ENCODE results near the gene ULBP1. TPM values are rescaled to one million over a fixed set of nuclear protein-coding genes. Genes with fewer than 3 reads are reported as not detected.
"Not testable (repeated sequence)": the region's sequence is repeated elsewhere in the genome, so short reads cannot be mapped to it uniquely, and the experiment has no call there.

Gene ULBP1
- total RNA-seq, 1 donor: 1.7 TPM

GRCh38 chr6:149960488-149960887, 3.3 kb upstream of the ULBP1 start:
- H3K4me3 ChIP-seq (ENCODE audit: low read depth, low read length): no peak overlapping the region
- no peak for DNase-seq (ENCODE audit: low read depth)
- TF ChIP-seq CTCF (IDR thresholded peaks at IDR 0.05; ENCODE audit: insufficient read depth, low read length): no peak

- no peak for DNase-seq (ENCODE audit: low read depth)
These were observed 1.9 kb upstream of the ULBP1 start for GRCh38 chr6:149961728-149962425.

GRCh38 chr6:149962461-149963211, 1.1 kb upstream of the ULBP1 start:
- no peak overlapping the region for H3K4me3 ChIP-seq (ENCODE audit: low read depth, low read length)
- no peak for DNase-seq (ENCODE audit: low read depth)
- TF ChIP-seq CTCF (IDR thresholded peaks at IDR 0.05; ENCODE audit: insufficient read depth, low read length): no peak

More at GRCh38 chr6:149961728-149962425, 1.9 kb upstream of the ULBP1 start:
- no peak overlapping the region for H3K4me3 ChIP-seq (ENCODE audit: low read depth, low read length)
- TF ChIP-seq CTCF (IDR thresholded peaks at IDR 0.05; ENCODE audit: insufficient read depth, low read length): peak; percentile 7

GRCh38 chr6:149963212-149963461, 606 bp upstream of the ULBP1 start:
- no peak overlapping the region for H3K4me3 ChIP-seq (ENCODE audit: low read depth, low read length)
- peak; percentile 36 for DNase-seq (ENCODE audit: low read depth)
- no peak for TF ChIP-seq CTCF (IDR thresholded peaks at IDR 0.05; ENCODE audit: insufficient read depth, low read length)

GRCh38 chr6:149964308-149965193, 808 bp downstream of the ULBP1 start:
- no peak for TF ChIP-seq CTCF (IDR thresholded peaks at IDR 0.05; ENCODE audit: insufficient read depth, low read length)
- peak; percentile 30 for DNase-seq (ENCODE audit: low read depth)

GRCh38 chr6:149965194-149966020, 1.7 kb downstream of the ULBP1 start:
- TF ChIP-seq CTCF (IDR thresholded peaks at IDR 0.05; ENCODE audit: insufficient read depth, low read length): no peak
- no peak for DNase-seq (ENCODE audit: low read depth)
- peak overlapping the region; percentile 60 for H3K4me3 ChIP-seq (ENCODE audit: low read depth, low read length)

More at GRCh38 chr6:149964308-149965193, 808 bp downstream of the ULBP1 start:
- peak overlapping the region; percentile 69 for H3K4me3 ChIP-seq (ENCODE audit: low read depth, low read length)

GRCh38 chr6:149966319-149966718, 2.6 kb downstream of the ULBP1 start:
- DNase-seq (ENCODE audit: low read depth): not testable (repeated sequence)

More at GRCh38 chr6:149966319-149966718, 2.6 kb downstream of the ULBP1 start:
- not testable (repeated sequence) for H3K4me3 ChIP-seq (ENCODE audit: low read depth, low read length)

Measured in fibroblast of the aortic adventitia (primary cell).